DND-41 (cell line): ENCODE results near the gene SLC37A3.

Source experiments
- EZH2 ChIP-seq: IDR thresholded peaks from 3 replicates; pipeline ENCODE4 v1.6.1; 2012; ENCODE audit warnings: borderline replicate concordance, low read depth, mild to moderate bottlenecking, moderate library complexity, low read length, inconsistent platforms; ENCODE audit not compliant: severe bottlenecking
- TF ChIP-seq, protein P1 (sequence below): IDR thresholded peaks from 2 replicates; pipeline ENCODE4 v1.5.1; 2012; ENCODE audit warnings: borderline replicate concordance, low read length, moderate library complexity, mild to moderate bottlenecking; ENCODE audit not compliant: poor library complexity, severe bottlenecking; ENCODE audit errors: extremely low read depth

GRCh38 chr7:140425718-140426117 lies 27.4 kb upstream of the SLC37A3 start:
- TF ChIP-seq, protein P1, sequence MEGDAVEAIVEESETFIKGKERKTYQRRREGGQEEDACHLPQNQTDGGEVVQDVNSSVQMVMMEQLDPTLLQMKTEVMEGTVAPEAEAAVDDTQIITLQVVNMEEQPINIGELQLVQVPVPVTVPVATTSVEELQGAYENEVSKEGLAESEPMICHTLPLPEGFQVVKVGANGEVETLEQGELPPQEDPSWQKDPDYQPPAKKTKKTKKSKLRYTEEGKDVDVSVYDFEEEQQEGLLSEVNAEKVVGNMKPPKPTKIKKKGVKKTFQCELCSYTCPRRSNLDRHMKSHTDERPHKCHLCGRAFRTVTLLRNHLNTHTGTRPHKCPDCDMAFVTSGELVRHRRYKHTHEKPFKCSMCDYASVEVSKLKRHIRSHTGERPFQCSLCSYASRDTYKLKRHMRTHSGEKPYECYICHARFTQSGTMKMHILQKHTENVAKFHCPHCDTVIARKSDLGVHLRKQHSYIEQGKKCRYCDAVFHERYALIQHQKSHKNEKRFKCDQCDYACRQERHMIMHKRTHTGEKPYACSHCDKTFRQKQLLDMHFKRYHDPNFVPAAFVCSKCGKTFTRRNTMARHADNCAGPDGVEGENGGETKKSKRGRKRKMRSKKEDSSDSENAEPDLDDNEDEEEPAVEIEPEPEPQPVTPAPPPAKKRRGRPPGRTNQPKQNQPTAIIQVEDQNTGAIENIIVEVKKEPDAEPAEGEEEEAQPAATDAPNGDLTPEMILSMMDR = no peak
- no peak for TF ChIP-seq EZH2
